ENCODE measurements around the gene CCM2. TPM values are rescaled to one million over a fixed set of nuclear protein-coding genes. Genes with fewer than 3 reads are reported as not detected.

Gene CCM2
- total and polyA plus RNA-seq, 12 donors, result 36.1 to 84.5 (median 50.7) TPM

DNA sequence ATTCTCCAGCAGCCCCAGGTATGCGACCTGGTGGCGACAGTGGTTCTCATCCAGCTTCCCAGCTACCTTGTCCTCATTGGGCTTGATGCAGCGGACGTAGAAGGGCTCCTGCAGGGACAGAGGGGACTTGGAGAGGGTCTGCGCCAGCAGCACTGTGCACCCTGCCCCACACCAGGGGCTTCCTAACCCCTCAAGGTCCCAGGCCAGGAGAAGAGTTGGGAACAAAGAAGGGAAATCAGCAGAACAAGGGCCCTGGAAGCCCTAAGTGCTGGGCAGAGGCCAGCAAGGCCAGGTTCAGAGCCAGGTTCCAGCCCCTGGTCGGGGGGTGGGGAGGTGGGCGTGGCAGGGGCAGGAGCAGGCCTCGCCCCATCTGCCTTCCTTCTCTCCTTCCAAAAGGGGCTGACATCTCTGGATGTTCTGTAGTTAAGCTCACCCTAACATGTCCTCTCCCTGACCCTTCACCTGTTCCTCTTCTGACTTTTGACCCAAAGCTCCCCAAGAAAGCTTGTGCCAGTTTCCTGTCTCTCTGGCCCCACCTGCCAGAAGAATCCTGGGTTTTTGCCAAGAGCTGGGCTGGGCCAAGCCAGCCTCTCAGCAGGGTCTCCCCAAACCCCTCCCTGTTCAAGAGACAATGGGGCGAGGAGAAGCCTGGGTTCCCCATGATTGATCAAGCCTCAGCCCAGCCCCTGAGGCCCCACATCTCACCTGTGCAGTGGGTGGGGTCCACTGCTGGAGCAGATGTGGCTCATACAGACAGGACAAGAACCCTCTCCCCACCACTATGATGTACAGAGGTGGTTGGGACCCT, 33.1 kb upstream of the CCM2 start:
- DNase-seq, result peak in 2 of 7 donors; percentile 15 to 31
- intact Hi-C loops (cut with DNase I), result no loop called here
- TF ChIP-seq, protein P1, sequence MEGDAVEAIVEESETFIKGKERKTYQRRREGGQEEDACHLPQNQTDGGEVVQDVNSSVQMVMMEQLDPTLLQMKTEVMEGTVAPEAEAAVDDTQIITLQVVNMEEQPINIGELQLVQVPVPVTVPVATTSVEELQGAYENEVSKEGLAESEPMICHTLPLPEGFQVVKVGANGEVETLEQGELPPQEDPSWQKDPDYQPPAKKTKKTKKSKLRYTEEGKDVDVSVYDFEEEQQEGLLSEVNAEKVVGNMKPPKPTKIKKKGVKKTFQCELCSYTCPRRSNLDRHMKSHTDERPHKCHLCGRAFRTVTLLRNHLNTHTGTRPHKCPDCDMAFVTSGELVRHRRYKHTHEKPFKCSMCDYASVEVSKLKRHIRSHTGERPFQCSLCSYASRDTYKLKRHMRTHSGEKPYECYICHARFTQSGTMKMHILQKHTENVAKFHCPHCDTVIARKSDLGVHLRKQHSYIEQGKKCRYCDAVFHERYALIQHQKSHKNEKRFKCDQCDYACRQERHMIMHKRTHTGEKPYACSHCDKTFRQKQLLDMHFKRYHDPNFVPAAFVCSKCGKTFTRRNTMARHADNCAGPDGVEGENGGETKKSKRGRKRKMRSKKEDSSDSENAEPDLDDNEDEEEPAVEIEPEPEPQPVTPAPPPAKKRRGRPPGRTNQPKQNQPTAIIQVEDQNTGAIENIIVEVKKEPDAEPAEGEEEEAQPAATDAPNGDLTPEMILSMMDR (IDR thresholded peaks at IDR 0.05), result no peak
- no peak for TF ChIP-seq POLR2A (IDR thresholded peaks at IDR 0.05)
- Histone ChIP-seq H3K27ac (no peak overlapping the region), H3K27me3 (no peaks in the 10 kb centered on the region), H3K4me1 (replicated peaks in 1 of 2) (peaks cover 0 to 12% of the 10 kb centered on the region in 2 donors), H3K9me3 (replicated peaks in 1 of 3) (no peaks in the 10 kb centered on the region), H3K36me3 (replicated peaks in 1 of 2) (no peaks in the 10 kb centered on the region), H3K4me3 (no peak overlapping the region)
- WGBS, 4 donors, result 83 to 94% (median 87%) methylated on average over 8 to 9 of the region's 9 CpGs

DNA sequence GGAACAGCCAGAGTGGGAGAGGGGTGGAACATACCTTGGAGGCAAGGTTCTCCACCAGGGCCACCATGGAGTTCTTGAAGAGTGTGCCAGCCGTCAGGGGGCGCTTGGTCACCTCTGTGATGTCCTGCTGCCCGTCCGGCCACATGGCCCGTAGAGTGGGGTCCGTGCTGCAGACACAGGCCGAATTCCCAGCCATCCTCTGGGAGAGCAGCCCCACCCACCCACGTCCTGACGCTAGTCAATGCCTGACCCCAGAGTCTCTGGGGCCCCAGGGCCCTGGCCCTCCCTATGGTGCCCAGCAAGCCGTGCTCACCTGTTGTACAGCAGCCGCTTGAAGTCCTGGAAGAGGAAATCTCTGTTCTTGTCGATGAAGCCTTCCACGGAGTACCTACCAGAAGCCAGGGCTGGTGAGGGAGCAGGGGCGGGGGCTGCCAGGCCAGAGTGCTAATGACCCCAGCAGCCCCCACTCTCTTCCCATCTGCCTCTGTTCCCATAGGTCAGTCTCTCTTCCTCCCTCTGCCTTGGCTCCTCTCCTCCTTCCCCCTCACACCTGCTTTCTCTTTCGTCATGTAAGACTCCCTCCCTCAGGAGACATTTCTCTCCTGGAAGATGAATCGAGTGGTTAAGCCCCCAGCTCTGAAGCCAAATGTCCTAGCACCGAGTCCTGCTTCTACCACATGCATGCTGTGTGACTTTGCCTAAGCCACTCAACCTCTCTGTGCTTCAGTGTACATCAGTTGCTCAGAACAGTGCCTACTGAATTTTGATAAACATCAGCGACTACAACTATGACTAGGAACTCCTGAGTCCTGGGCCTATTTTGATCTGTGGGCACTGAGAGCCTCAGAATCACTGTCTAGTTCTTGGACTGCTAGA, 32.2 kb upstream of the CCM2 start:
- no peaks in the 10 kb centered on the region for H3K36me3 ChIP-seq (replicated peaks in 1 of 2)
- 76 to 89% (median 79%) methylated on average over 8 to 18 of the region's 18 CpGs for WGBS, 4 donors
- intact Hi-C loops (cut with DNase I), result no loop called here

DNA sequence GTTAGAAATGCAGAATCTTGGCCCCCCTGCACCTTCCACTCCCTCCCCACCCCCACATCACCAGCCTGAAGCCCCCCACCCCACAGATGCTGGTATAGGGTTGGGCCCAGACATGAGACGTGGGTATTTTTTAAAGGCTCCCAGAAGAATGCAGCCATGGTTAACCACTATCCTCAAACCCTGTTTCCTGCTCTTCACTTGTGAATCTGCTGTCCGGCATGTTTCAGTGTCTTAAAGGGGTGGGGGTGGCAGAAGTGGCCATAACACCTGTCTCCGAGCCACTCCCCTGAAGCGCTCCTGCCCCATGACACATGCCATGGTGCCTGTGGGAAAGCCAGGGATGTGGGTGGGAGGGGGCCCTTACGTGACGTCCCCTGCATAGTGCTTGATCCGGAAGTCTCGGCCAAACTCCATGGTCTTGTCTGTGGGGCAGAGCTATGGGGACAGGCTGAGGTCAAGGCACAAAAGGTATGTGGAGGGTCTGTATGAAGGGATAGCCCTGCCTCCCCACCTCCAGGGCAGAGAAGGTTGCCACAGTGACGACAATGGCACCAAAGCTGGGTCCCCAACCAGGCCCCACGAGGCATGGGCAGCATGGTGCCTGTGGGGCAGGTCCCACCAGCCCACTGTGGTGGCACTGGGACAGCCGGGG, 30.8 kb upstream of the CCM2 start:
- no peak overlapping the region for H3K4me3 ChIP-seq
- peak in 3 of 7 donors; percentile 11 to 36 (median 12) for DNase-seq
- 91 to 100% (median 95%) methylated on average over 5 to 11 of the region's 11 CpGs for WGBS, 4 donors
- no peaks in the 10 kb centered on the region for H3K9me3 ChIP-seq (replicated peaks in 1 of 3)
- TF ChIP-seq POLR2A (IDR thresholded peaks at IDR 0.05), result no peak
- TF ChIP-seq, protein P1 (IDR thresholded peaks at IDR 0.05), result no peak
- no peak overlapping the region for H3K27ac ChIP-seq
- H3K27me3 ChIP-seq, result no peaks in the 10 kb centered on the region
- no peaks in the 10 kb centered on the region for H3K36me3 ChIP-seq (replicated peaks in 1 of 2)
- intact Hi-C loops (cut with DNase I), result no loop called here
- no peaks in the 10 kb centered on the region for H3K4me1 ChIP-seq (replicated peaks in 1 of 2)

More for the DNA sequence above, 32.2 kb upstream of the CCM2 start:
- no peak for TF ChIP-seq POLR2A (IDR thresholded peaks at IDR 0.05)
- TF ChIP-seq, protein P1 (IDR thresholded peaks at IDR 0.05), result peak in 2 of 6 experiments; percentile 6 to 13
- Histone ChIP-seq H3K27me3 (no peaks in the 10 kb centered on the region), H3K27ac (no peak overlapping the region), H3K4me1 (replicated peaks in 1 of 2) (peaks cover 0 to 4% of the 10 kb centered on the region in 2 donors), H3K4me3 (no peak overlapping the region), H3K9me3 (replicated peaks in 1 of 3) (no peaks in the 10 kb centered on the region)
- DNase-seq, result peak in 3 of 7 donors; percentile 25 to 61 (median 40)
